Suprapubic skin (tissue), 4 donors: ENCODE measurements around the gene GALNT2.

ENCODE experiments used
- CTCF ChIP-seq, 2 donors: fragments of 200-600 bp in 1 of 2; fragments of 450-650 bp in 1 of 2; sonication (generic) in 1 of 2; IDR thresholded peaks; one replicate each; pipeline ENCODE4 v1.5.1; 2016 to 2019; ENCODE audit warnings: antibody characterized with exemption in 2 of 2, mild to moderate bottlenecking in 1 of 2, moderate library complexity in 1 of 2
- POLR2A ChIP-seq, 2 donors: fragments of 450-650 bp; IDR thresholded peaks; one replicate each; pipeline ENCODE4 v1.6.1; 2017; ENCODE audit warnings: antibody characterized with exemption in 2 of 2, mild to moderate bottlenecking in 2 of 2, moderate library complexity in 2 of 2
- POLR2AphosphoS5 ChIP-seq, 3 donors: sonication (generic); formaldehyde crosslinking; IDR thresholded peaks; one replicate each; pipeline ENCODE4 v1.6.1; 2017; ENCODE audit warnings: antibody characterized with exemption in 3 of 3

GRCh38 chr1:230145953-230146476, 79.0 kb downstream of the GALNT2 start:
- TF ChIP-seq CTCF (IDR thresholded peaks at IDR 0.05) (no peak), POLR2AphosphoS5 (IDR thresholded peaks at IDR 0.05) (no peak), POLR2A (IDR thresholded peaks at IDR 0.05) (no peak)
